GOT3 (cell line): ENCODE measurements around the gene RPN2.
"Not testable (repeated sequence)": the region's sequence is repeated elsewhere in the genome, so short reads cannot be mapped to it uniquely, and the experiment has no call there.

ENCODE experiments used
- DNase-seq: peaks from one replicate; lab custom pipeline; 2025; ENCODE audit warnings: mixed read lengths; lab: John Stamatoyannopoulos, UW

RPN2 gene

DNA sequence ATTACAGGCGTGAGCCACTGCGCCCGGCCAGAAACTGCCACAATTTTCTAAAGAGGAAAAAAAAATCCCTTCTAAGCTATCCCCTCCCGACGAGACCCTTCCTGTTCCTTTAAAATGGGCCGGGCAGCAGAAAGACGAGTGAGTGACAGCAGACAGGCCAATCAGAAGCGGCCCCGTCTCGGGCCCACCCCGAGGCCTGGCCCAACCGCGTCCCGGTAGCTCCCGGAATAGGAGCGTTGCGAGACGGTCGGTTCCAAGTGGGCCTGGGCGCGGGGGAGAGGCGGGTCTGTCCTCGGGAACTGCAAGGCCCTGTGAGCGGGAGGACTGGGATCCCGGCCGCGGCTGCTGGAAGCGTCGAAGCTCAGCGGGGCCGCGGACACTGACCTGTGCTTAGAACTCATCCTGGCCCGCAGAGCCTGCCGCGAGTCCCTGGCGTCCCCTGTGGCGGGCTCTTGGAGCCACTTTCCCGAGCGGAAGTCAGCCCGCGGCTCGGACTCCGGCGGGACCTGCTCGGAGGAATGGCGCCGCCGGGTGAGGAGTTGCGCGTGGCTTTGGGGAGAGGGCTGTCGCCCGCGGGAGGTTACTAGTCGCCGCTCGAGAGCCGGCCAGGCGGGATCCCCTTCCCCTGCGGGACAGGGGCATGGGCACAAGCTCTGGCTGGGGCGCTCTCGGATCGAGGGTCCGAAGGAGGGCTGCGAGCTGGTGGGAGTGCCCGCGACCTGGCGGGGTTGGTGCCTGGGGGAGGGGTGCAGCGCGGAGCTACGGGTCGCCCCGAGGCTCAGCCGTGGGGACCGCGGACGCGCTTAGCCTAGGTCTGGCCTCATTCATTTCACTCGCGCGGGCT is at the start of gene RPN2, which contains the start of gene MROH8:
Gene RPN2, plus strand, starts transcription at position 492 of the 844 bp plus-strand sequence. Its CDS starts 27 bp downstream, at position 519.
Gene MROH8, minus strand, starts transcription at position 710 of the 844 bp plus-strand sequence.
- peak; percentile 95 for DNase-seq

DNA sequence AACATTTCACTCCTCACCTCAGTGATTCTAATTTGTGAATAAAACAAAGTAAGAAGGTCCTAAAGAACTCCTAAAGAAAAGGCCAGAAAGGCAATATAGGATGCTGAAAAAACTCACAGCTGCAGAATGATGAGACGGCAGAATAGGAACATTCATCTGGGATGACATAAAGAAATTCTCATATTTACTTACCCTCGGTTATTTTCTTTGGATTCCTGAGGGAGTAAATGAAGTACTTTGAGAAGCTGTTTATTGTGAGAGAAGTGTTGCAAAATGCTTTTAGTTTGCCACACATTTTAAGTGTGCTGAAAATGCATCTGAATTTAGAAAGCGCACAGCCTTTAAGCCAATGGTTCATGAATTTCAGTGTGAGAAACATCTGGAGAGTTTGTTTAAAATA is 47.6 kb upstream of the RPN2 start:
- no peak for DNase-seq

- DNase-seq = no peak
Measured at GRCh38 chr20:37133952-37134351, 45.2 kb upstream of the RPN2 start.

GRCh38 chr20:37137547-37137946 is 41.6 kb upstream of the RPN2 start:
- no peak for DNase-seq

- no peak for DNase-seq
Measured at GRCh38 chr20:37142708-37143107, 36.4 kb upstream of the RPN2 start.

DNA sequence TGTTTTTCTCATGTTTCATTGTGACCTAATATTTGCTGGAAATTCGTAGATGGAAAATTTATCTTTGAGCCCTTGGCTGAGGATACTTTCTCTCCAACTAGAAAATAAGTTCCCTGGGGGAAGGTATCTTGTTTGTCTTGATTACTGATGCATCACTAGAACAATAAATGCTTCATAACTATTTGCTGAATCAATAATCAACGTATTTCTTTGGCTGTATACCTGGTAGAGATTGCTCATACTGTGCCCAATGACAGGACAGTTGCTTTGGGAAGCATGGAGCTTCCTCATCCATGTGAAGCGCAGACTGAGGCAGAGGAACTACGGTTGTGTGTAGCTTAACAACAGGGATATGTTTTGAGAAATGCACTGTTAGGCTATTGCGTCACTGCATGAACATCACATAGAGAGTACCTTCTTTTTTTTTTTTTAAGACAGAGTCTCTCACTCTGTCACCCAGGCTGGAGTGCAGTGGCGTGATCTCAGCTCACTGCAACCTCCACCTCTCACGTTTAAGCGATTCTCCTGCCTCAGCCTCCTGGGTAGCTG is 34.2 kb upstream of the RPN2 start:
- no peak for DNase-seq

GRCh38 chr20:37147250-37147649 is 31.9 kb upstream of the RPN2 start:
- DNase-seq = no peak

DNA sequence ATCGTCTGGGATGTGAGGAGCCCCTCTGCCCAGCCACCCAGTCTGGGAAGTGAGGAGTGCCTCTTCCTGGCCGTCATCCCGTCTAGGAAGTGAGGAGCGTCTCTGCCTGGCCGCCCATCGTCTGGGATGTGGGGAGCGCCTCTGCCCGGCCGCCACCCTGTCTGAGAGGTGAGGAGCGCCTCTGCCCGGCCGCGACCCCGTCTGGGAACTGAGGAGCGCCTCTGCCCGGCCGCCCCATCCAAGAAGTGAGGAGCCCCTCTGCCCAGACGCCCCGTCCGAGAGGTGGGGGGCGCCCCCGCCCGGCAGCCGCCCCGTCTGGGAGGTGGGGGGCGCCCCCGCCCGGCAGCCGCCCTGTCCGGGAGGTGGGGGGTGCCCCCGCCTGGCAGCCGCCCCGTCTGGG is 28.3 kb upstream of the RPN2 start:
- DNase-seq = not testable (repeated sequence)

GRCh38 chr20:37151529-37151928 is 27.6 kb upstream of the RPN2 start:
- DNase-seq = no peak

DNA sequence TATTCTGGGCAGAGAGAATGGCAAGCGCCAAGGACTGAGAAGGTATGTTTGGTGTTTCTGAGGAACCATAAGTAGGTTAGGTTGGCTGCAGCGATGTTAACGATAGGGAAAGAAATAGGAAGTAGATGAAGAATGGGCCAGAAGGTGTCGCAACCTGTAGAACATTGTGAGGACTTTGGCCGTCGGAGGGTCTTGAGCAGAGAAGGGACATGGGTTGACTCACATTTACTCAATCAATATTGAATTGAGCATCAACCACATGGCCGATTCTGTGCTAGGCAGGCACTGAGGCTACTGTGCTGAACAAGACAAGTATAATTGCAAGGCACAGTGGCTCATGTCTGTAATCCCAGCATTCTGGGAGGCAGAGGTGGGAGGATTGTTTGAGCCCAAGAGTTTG is 26.8 kb upstream of the RPN2 start:
- DNase-seq = no peak

GRCh38 chr20:37154684-37155298 is 24.3 kb upstream of the RPN2 start:
- DNase-seq = no peak

GRCh38 chr20:37155987-37156386 is 23.1 kb upstream of the RPN2 start:
- no peak for DNase-seq

DNA sequence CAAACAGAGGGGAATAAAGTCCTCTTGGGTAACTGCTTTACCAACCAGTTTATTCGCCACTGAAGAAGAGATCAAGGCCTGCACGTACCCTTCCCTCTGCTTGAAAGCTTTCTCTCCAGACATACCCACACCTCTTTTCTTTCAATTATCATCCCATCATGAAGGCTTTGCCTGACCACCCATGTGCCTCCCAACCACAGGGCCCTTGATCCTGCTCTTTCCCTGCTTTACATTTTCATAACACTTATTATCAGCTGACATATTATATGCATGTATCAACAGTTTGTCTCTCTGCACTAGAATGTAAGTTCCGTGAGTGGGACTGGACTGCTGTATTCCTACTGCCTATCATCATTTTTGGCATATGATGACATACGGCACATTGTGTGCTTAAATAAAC is 20.9 kb upstream of the RPN2 start:
- no peak for DNase-seq

- no peak for DNase-seq
Measured at GRCh38 chr20:37160683-37161082, 18.4 kb upstream of the RPN2 start.

GRCh38 chr20:37161830-37162549 is 17.1 kb upstream of the RPN2 start:
- DNase-seq = no peak

GRCh38 chr20:37162646-37163045 is 16.5 kb upstream of the RPN2 start:
- DNase-seq = no peak

- no peak for DNase-seq
Measured at GRCh38 chr20:37163832-37164554, 15.1 kb upstream of the RPN2 start.

DNA sequence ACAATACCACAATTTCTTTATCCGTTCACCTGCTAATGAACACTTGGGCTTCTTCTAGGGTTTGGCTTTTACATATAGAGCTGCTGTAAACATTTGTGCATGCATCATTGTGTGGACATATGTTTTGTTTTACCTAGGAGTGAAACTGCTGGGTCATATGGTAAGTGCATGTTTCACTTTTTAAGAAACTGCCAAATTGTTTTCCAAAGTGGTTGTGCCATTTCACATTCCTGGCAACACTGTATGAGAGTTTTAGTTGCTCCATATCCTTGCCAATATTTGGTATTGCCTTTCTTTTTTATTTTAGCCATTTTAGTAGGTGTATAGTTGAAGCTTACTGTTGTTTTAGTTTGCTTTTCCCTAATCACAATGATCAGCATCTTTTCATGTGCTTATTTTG is 14.1 kb upstream of the RPN2 start:
- DNase-seq = no peak

GRCh38 chr20:37166867-37167266 is 12.3 kb upstream of the RPN2 start:
- DNase-seq = no peak

DNA sequence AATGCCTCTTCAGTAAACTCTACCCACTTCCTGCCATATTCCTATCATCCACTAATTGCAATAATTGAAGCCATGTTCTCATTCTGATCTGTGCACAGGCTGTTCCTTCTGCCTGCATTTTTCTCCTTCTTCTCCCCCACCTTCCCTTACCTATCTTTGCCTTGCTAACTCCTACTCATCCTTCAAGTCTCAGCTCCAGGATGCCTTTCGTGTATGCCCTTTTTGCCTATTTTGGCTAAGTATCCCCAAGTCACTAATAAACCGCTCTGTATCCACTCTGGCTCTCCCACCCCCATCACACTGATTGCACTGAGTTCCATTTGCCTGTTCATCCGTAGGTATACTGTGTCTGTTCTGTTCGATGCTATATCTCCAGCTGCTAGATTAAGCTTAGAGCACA is 6.3 kb upstream of the RPN2 start:
- DNase-seq = no peak

GRCh38 chr20:37179683-37180524 is 774 bp downstream of the RPN2 start:
- no peak for DNase-seq
